AG04450 (cell line): ENCODE data around the gene KCNK16. TPM values are rescaled to one million over a fixed set of nuclear protein-coding genes. Genes with fewer than 3 reads are reported as not detected.

Source experiments
- CTCF ChIA-PET: fragments of 300-600, 350-600 bp; formaldehyde crosslinking; extraction: SDS; loops from one replicate; lab custom pipeline; 2022; ENCODE audit warnings: antibody characterized with exemption, inconsistent platforms; lab: Charles Lee
- POLR2A ChIA-PET: fragments of 350-600 bp; formaldehyde crosslinking; extraction: SDS; loops from one replicate; lab custom pipeline; 2021; ENCODE audit warnings: antibody characterized with exemption, inconsistent platforms; lab: Yijun Ruan, JAX
- DNase-seq: peaks from one replicate; pipeline ENCODE4 v3.0.0-alpha.2; 2011; ENCODE audit warnings: low read depth, low spot score
- H3K27ac ChIP-seq: one replicate; pipeline ENCODE4 v1.5.1; 2012; ENCODE audit warnings: low read depth, low read length, control low read depth
- H3K27me3 ChIP-seq: one replicate; pipeline ENCODE4 v1.6.0; 2012; ENCODE audit warnings: low read length; ENCODE audit not compliant: control insufficient read depth, insufficient read depth
- H3K4me3 ChIP-seq: 2 replicates; pipeline ENCODE4 v1.5.1; 2011; ENCODE audit warnings: mild to moderate bottlenecking, low read depth, low read length, control low read depth
- H3K9me3 ChIP-seq: 2 replicates; pipeline ENCODE4 v1.5.1; 2012; ENCODE audit warnings: low read length; ENCODE audit not compliant: control insufficient read depth, insufficient read depth
- CTCF ChIP-seq: IDR thresholded peaks from 2 replicates; pipeline ENCODE4 v1.5.1; 2011; ENCODE audit warnings: low read depth, low read length, control low read depth, inconsistent platforms
- polyA plus RNA-seq: library from polyadenylated mRNA; depleted of rRNA; stranded (reverse); fragments of >200 nt; gene quantifications from 2 replicates; pipeline ENCODE4 v1.2.3, GENCODE V29; 2011

The KCNK16 gene
- polyA plus RNA-seq, 1 experiment = not detected

DNA sequence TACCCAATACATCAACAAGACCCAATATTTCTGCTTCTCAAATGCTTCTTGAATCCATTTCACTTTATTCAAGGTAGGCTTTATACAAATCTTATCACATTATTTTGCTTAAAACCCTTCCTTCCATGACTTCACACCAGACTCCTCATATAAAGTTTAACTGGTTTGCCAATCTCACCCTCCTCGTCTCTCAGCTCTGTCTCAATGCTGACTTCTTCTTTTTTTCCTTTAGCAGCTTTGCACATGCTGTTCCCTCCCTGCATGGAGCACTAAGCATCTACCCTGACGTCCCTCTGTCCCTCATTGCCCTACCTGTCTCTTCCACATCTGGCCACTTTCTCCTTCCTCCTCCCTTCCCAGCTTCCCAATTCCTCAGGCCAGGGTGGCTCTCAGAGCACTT, 39.7 kb downstream of the KCNK16 start:
- Histone ChIP-seq H3K4me3 (no peak overlapping the region), H3K9me3 (no peaks in the 10 kb centered on the region), H3K27me3 (no peaks in the 10 kb centered on the region), H3K27ac (no peak overlapping the region)
- TF ChIP-seq CTCF = no peak
- no peak for DNase-seq
- CTCF ChIA-PET = no interaction called here
- POLR2A ChIA-PET = no interaction called here

GRCh38 chr6:39281312-39281980, 41.1 kb downstream of the KCNK16 start:
- CTCF ChIA-PET = no interaction called here
- Histone ChIP-seq H3K9me3 (no peaks in the 10 kb centered on the region), H3K27ac (no peak overlapping the region), H3K4me3 (no peak overlapping the region), H3K27me3 (no peaks in the 10 kb centered on the region)
- no peak for DNase-seq
- POLR2A ChIA-PET = no interaction called here
- TF ChIP-seq CTCF = no peak

DNA sequence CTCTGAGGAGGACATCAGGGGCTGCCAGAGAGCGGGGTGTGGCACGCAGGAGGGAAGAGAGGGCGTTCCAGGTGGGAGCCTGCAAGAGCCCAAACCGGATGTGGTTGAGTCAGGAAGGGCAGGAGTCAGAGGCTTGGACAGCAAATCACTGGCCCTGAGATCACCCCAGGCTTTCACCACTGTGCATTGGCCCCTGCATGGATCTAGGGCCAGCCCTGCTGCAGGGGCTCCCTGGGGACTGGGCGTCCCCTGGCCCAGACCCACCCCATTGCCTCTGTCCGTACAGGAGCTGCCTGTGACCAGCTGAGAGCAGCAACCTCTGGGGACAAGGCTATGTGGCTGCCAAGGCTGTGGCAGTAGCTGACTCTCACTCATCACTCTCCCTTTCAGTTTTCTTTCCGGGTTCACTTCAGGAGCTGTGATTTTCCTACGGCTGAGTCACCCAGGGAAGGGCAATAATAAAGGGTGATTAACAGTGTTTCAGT, 42.2 kb downstream of the KCNK16 start:
- Histone ChIP-seq H3K4me3 (no peak overlapping the region), H3K27ac (no peak overlapping the region), H3K9me3 (no peaks in the 10 kb centered on the region), H3K27me3 (no peaks in the 10 kb centered on the region)
- POLR2A ChIA-PET = no interaction called here
- no peak for DNase-seq
- CTCF ChIA-PET = interaction anchor here (0.6 kb wide), 1 partner anchor 27 kb away, joined by 3 read pairs; no protein-coding TSS in a partner anchor
- no peak for TF ChIP-seq CTCF

DNA sequence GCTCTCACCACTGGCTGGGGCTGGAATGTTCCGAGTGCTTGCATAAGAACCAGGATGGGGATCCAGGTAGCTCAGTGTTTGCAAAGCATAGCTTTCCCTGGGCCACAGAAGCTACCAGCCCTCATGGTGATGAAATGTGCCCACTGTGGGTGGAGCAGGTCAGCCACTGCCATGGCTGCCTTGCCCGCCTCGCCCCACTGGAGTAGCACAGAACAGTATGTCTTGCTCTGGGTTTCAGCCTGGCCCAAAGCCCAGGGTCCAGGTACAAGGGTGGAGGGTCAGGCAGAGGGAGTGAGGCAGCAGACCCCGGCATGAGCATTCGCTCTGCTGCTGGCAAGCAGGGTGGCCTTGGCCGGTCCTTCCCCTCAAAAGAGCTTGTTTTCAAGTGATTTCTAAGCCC, 43.0 kb downstream of the KCNK16 start:
- CTCF ChIA-PET = no interaction called here
- Histone ChIP-seq H3K27me3 (no peaks in the 10 kb centered on the region), H3K27ac (no peak overlapping the region), H3K9me3 (no peaks in the 10 kb centered on the region), H3K4me3 (no peak overlapping the region)
- TF ChIP-seq CTCF = no peak
- no peak for DNase-seq
- POLR2A ChIA-PET = no interaction called here

DNA sequence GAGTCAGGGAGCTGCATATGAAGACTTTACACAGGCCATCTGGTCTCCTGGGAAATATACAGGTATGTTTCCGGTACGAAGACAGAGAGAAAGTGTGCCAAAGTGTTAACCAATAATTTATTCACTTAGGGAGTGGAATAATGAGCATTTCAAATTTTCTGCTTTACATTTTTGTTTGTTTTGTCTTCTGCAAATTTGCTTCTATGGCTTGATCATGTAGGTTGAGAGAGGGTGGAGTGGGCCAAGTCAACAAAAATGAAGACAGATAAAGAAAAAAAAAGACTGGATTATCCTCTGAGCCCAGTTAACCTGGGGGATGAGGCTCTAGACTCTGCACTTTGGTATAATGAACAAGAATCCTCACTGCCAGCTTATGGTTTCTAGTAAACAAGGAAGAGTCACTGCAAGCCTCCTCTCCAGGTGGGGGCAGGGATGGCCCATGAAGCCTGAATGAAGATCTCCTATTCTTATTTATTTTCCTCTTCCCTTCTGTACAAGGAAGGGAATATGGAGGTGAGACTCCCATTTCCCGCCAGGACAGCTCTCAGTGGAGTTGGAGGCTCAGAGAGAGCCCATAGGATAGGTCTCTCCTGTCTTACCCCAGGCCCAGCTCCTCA, 46.0 kb downstream of the KCNK16 start:
- POLR2A ChIA-PET = no interaction called here
- TF ChIP-seq CTCF = no peak
- H3K27me3 ChIP-seq = no peaks in the 10 kb centered on the region
- no peak overlapping the region for H3K27ac ChIP-seq
- no peak for DNase-seq
- H3K4me3 ChIP-seq = no peak overlapping the region
- CTCF ChIA-PET = interaction anchor here (0.6 to 1.0 kb wide), 3 partner anchors 376 to 1277 kb away, joined by 3 read pairs; no protein-coding TSS in a partner anchor
- no peaks in the 10 kb centered on the region for H3K9me3 ChIP-seq
